MM.1S (cell line): Measurements from ENCODE around the gene OR4F15.

Experiments
- EZH2 ChIP-seq: fragments of 300-600 bp; sonication (generic); optimal IDR thresholded peaks from 2 replicates; pipeline ENCODE3; 2017; ENCODE audit warnings: low read depth, mild to moderate bottlenecking, antibody characterized with exemption, low read length, mixed read lengths
- TF ChIP-seq, protein P1 (sequence below): fragments of 300-600 bp; sonication (generic); IDR thresholded peaks from 2 replicates; pipeline ENCODE4 v1.5.1; 2016; ENCODE audit warnings: antibody characterized with exemption, low read length, mixed read lengths

GRCh38 chr15:101795455-101795854, 16.5 kb upstream of the OR4F15 start:
- TF ChIP-seq, protein P1, sequence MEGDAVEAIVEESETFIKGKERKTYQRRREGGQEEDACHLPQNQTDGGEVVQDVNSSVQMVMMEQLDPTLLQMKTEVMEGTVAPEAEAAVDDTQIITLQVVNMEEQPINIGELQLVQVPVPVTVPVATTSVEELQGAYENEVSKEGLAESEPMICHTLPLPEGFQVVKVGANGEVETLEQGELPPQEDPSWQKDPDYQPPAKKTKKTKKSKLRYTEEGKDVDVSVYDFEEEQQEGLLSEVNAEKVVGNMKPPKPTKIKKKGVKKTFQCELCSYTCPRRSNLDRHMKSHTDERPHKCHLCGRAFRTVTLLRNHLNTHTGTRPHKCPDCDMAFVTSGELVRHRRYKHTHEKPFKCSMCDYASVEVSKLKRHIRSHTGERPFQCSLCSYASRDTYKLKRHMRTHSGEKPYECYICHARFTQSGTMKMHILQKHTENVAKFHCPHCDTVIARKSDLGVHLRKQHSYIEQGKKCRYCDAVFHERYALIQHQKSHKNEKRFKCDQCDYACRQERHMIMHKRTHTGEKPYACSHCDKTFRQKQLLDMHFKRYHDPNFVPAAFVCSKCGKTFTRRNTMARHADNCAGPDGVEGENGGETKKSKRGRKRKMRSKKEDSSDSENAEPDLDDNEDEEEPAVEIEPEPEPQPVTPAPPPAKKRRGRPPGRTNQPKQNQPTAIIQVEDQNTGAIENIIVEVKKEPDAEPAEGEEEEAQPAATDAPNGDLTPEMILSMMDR: no peak
- no peak for TF ChIP-seq EZH2
